Aorta (tissue), 5 donors: ENCODE measurements around the gene CDC42. TPM values are rescaled to one million over a fixed set of nuclear protein-coding genes. Genes with fewer than 3 reads are reported as not detected.

Experiments
- ATAC-seq: fragments of 200-7000 bp; cut with Tn5 transposase; one replicate; pipeline ENCODE4 v1.9.1; 2022; ENCODE audit warnings: moderate library complexity; ENCODE audit not compliant: low FRiP score
- DNase-seq, 2 donors: peaks; one replicate each; pipeline ENCODE4 v3.0.0-alpha.2; 2020
- H3K27ac ChIP-seq, 2 donors: one replicate each; pipeline ENCODE4 v1.5.1; 2013; ENCODE audit warnings: low read length in 2 of 2, mild to moderate bottlenecking in 2 of 2, moderate library complexity in 2 of 2, control low read depth in 1 of 2, inconsistent platforms in 1 of 2, low read depth in 1 of 2
- H3K27me3 ChIP-seq, 2 donors: one replicate each; pipeline ENCODE4 v1.6.1; 2013; ENCODE audit warnings: control low read depth in 1 of 2, low read length in 1 of 2, mild to moderate bottlenecking in 1 of 2, moderate library complexity in 1 of 2; ENCODE audit not compliant: insufficient read depth in 2 of 2, control insufficient read depth in 1 of 2
- H3K36me3 ChIP-seq, 2 donors: one replicate each; pipeline ENCODE4 v1.6.1; 2013; ENCODE audit warnings: control low read depth in 1 of 2, low read length in 1 of 2, mild to moderate bottlenecking in 1 of 2; ENCODE audit not compliant: insufficient read depth in 2 of 2, control insufficient read depth in 1 of 2
- H3K4me1 ChIP-seq, 2 donors: one replicate each; pipeline ENCODE4 v1.6.1; 2013; ENCODE audit warnings: low read length in 2 of 2, control low read depth in 1 of 2, mild to moderate bottlenecking in 1 of 2, moderate library complexity in 1 of 2; ENCODE audit not compliant: insufficient read depth in 2 of 2, control insufficient read depth in 1 of 2
- H3K4me3 ChIP-seq, 2 donors: one replicate each; pipeline ENCODE4 v1.5.1; 2013; ENCODE audit warnings: low read length in 2 of 2, control low read depth in 1 of 2, mild to moderate bottlenecking in 1 of 2
- H3K9me3 ChIP-seq: one replicate; pipeline ENCODE4 v1.6.1; 2013; ENCODE audit warnings: mild to moderate bottlenecking, low read length; ENCODE audit not compliant: control insufficient read depth
- WGBS, 2 donors: extraction: QIAGEN DNeasy Blood & Tissue Kit; methylation state at CpG; one replicate each; pipeline ENCODE4 v1.1.7; 2013; 5-methylcytosine and 5-hydroxymethylcytosine counted together
- intact Hi-C, 2 donors: fragments of 100-400 bp; cut with DNase I; formaldehyde crosslinking; loops; one replicate each; pipeline versions ENCODE4 v1.14.2 to v1.15.0; 2022
- polyA plus RNA-seq, 2 donors: library from polyadenylated mRNA; stranded (reverse); fragments of 200-250 nt; gene quantifications; one replicate each; pipeline ENCODE4 v1.2.3, GENCODE V29; 2013
- total RNA-seq, 2 donors: library from RNA; stranded (reverse); fragmentation: NEBNext Ultra II Directional; extraction: Animal tissue kit (Norgen Biotek cat#: 25700); gene quantifications; one replicate each; pipeline ENCODE4 v1.2.1, GENCODE V29; 2021
- donor health status: healthy with polysubstance abuse.
- donor health status: Bipolar disorder and iron deficiency.
- donor health status: DM: no; HTN: no; CAD: no.
- donor health status: DM: no; HTN: no; CAD: no.
- donor health status: DM: yes; HTN: yes; CAD: no.

CDC42 gene
- total and polyA plus RNA-seq, 4 donors, result 123 to 211 (median 190) TPM

DNA sequence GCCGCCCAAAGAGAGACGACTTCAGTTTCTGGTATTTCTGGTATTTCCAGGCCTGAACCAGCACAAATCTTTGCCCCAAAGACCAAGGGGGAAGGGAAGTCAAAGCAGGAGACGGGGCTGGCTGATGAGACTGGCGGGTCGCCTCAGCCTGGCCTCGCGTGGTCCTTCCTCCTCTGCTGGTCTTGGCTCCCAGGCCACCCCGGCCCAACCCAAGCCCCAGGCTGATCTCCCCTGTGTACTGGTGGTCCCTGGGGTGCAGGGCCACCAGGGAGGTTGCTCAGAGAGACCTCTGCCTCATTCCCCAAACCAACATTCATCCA lies 70.5 kb downstream of the CDC42 start:
- ATAC-seq (no peak), DNase-seq (no peak)

GRCh38 chr1:22123901-22124404 lies 71.4 kb downstream of the CDC42 start:
- no peak for ATAC-seq
- WGBS, 2 donors, result 87 to 88% methylated on average over 9 of the region's 9 CpGs
- no peaks in the 10 kb centered on the region for H3K9me3 ChIP-seq

More for the DNA sequence above, 70.5 kb downstream of the CDC42 start:
- Histone ChIP-seq H3K36me3 (no peaks in the 10 kb centered on the region), H3K4me1 (no peaks in the 10 kb centered on the region), H3K4me3 (no peak overlapping the region), H3K27me3 (no peaks in the 10 kb centered on the region), H3K9me3 (no peaks in the 10 kb centered on the region), H3K27ac (no peak overlapping the region)
- intact Hi-C loops, result no loop called here
- 72 to 74% methylated on average over 8 of the region's 8 CpGs for WGBS, 2 donors

GRCh38 chr1:22124592-22125229 lies 72.2 kb downstream of the CDC42 start:
- ATAC-seq (no peak), DNase-seq (no peak)
- intact Hi-C loops, result no loop called here
- Histone ChIP-seq H3K36me3 (no peaks in the 10 kb centered on the region), H3K4me1 (no peaks in the 10 kb centered on the region), H3K4me3 (no peak overlapping the region), H3K27me3 (no peaks in the 10 kb centered on the region), H3K9me3 (no peaks in the 10 kb centered on the region), H3K27ac (no peak overlapping the region)
- WGBS, 2 donors, result 91 to 95% methylated on average over 8 of the region's 8 CpGs

More at GRCh38 chr1:22123901-22124404, 71.4 kb downstream of the CDC42 start:
- intact Hi-C loops, result no loop called here
- Histone ChIP-seq H3K4me1 (no peaks in the 10 kb centered on the region), H3K36me3 (no peaks in the 10 kb centered on the region), H3K4me3 (no peak overlapping the region), H3K27me3 (no peaks in the 10 kb centered on the region), H3K27ac (no peak overlapping the region)
- DNase-seq, result no peak

DNA sequence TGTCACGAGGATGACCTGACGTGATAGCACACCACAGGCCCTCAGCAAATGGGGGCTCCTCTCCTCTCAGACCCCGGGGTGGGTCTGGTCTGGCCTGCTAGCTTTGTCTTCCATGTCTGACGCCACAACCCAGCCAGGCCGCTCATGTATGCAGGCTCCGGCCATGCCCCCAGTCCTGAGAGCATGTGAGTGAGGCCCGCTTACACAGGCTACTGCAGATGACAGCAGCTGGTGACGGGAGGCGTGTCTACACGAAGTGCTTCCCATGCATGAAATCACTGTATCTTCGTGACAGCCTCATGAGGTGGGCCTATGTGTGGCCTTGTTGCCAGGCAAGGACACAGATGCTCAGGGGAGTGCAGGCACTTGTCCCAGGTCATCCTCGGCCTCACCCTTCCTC lies 74.0 kb downstream of the CDC42 start:
- no peaks in the 10 kb centered on the region for H3K4me1 ChIP-seq
- no peak for DNase-seq
- intact Hi-C loops, result no loop called here
- H3K4me3 ChIP-seq, result no peak overlapping the region
- no peak overlapping the region for H3K27ac ChIP-seq
- H3K27me3 ChIP-seq, result no peaks in the 10 kb centered on the region
- no peak for ATAC-seq
- WGBS, 2 donors, result 89 to 93% methylated on average over 12 of the region's 12 CpGs
- H3K9me3 ChIP-seq, result no peaks in the 10 kb centered on the region
- H3K36me3 ChIP-seq, result no peaks in the 10 kb centered on the region

DNA sequence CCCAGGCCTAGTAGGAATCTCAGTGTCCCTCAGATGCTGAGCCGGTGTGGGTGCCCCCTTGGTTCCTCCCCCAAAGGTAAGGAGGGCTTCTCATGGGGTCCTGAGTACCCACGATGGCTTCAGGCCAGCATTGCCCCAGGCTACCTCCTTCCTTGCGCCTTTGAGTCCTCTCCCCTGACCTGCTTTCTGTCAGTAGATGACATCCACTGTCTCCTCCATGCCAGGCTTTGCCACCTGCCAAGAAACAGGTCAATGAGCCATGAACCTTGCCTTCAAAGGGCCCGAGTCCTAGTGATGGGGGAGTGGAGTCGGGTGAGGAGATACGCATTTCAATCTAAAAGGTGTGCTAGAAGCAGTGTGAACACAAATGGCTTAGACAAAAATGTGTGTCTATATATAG lies 74.7 kb downstream of the CDC42 start:
- ATAC-seq, result no peak
- Histone ChIP-seq H3K27me3 (no peaks in the 10 kb centered on the region), H3K36me3 (no peaks in the 10 kb centered on the region), H3K4me3 (no peak overlapping the region), H3K9me3 (no peaks in the 10 kb centered on the region), H3K4me1 (no peaks in the 10 kb centered on the region), H3K27ac (no peak overlapping the region)
- no peak for DNase-seq
- intact Hi-C loops, result no loop called here
- WGBS, 2 donors, result 92 to 94% methylated on average over 6 of the region's 6 CpGs

DNA sequence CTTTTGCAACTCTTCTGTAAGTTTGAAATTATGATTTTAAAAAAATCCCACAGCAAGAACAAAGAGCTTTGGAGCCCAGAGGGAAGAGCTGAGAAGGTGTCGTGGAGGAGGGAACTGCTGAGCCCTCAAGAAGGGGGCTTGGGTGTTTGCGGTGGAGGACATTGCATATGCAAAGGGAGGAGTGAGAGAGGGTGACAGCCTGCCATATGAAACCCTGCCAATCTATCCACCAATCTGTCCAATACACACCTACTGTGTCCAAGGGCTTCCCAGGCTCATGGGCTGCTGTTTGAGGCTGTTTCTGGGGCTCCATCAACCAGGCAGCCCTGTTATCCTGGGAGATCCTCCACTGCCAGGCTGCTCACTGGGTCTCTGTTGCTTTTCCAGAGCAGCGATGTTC lies 75.2 kb downstream of the CDC42 start:
- H3K27ac ChIP-seq, result no peak overlapping the region
- no peak overlapping the region for H3K4me3 ChIP-seq
- H3K36me3 ChIP-seq, result no peaks in the 10 kb centered on the region
- DNase-seq, result no peak
- no peaks in the 10 kb centered on the region for H3K4me1 ChIP-seq
- ATAC-seq, result no peak
- no peaks in the 10 kb centered on the region for H3K27me3 ChIP-seq
- H3K9me3 ChIP-seq, result no peaks in the 10 kb centered on the region
- intact Hi-C loops, result no loop called here
- 40 to 53% methylated on average over 3 of the region's 3 CpGs for WGBS, 2 donors

DNA sequence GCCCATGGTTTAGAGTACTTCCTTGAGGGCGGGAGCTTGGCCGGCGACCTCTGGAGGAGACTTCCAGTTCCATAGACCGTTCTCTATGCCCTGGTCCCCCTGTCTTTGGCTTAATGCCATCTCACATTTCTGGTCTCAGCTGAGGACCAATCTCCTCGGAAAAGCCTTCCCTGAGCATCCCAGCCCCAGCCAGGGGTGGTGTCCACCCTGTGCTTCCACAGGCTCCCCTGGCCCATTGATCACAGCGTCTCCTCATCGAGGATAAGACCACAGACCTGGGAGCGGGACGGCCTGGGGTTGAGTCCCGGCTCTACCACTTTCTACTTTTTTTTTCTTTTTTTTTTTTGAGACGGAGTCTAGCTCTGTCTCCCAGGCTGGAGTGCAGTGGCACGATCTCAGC lies 75.9 kb downstream of the CDC42 start:
- no peaks in the 10 kb centered on the region for H3K9me3 ChIP-seq
- H3K36me3 ChIP-seq, result no peaks in the 10 kb centered on the region
- no peaks in the 10 kb centered on the region for H3K4me1 ChIP-seq
- H3K4me3 ChIP-seq, result no peak overlapping the region
- ATAC-seq (no peak), DNase-seq (no peak)
- whole genome bisulfite sequencing, 2 donors, result 75 to 88% methylated on average over 12 of the region's 12 CpGs
- H3K27ac ChIP-seq, result no peak overlapping the region
- no peaks in the 10 kb centered on the region for H3K27me3 ChIP-seq
- intact Hi-C loops, result no loop called here

GRCh38 chr1:22129501-22130117 lies 77.1 kb downstream of the CDC42 start:
- H3K9me3 ChIP-seq, result no peaks in the 10 kb centered on the region
- H3K4me1 ChIP-seq, result no peaks in the 10 kb centered on the region
- H3K4me3 ChIP-seq, result no peak overlapping the region
- DNase-seq (no peak), ATAC-seq (no peak)
- no peaks in the 10 kb centered on the region for H3K36me3 ChIP-seq
- intact Hi-C loops, result no loop called here
- H3K27me3 ChIP-seq, result no peaks in the 10 kb centered on the region
- H3K27ac ChIP-seq, result no peak overlapping the region
- 93 to 95% methylated on average over 29 of the region's 29 CpGs for WGBS, 2 donors

DNA sequence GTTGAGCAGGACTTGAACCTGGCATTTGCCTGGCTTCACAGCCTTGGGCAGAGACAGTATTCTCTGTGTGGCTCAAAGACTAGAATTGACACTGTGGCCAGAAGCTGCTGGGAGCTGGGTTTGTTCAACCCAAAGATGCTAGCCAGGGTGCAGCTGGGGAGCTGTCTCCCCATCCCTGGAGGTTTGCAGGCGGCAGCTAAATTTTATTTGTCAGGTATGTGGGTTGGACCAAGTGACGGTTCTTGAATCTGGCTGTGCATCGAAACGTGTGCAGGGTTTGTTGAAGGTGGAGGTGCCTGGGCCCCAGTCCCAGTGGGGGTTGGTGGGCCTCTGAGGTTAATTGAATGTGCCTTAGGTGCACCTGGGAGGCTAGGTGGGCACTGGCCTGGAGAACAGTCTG lies 78.6 kb downstream of the CDC42 start:
- no peaks in the 10 kb centered on the region for H3K27me3 ChIP-seq
- H3K27ac ChIP-seq, result no peak overlapping the region
- H3K4me1 ChIP-seq, result no peaks in the 10 kb centered on the region
- no peak overlapping the region for H3K4me3 ChIP-seq
- 90 to 95% methylated on average over 4 of the region's 4 CpGs for WGBS, 2 donors
- intact Hi-C loops, result no loop called here
- H3K9me3 ChIP-seq, result no peaks in the 10 kb centered on the region
- DNase-seq (no peak), ATAC-seq (no peak)
- no peaks in the 10 kb centered on the region for H3K36me3 ChIP-seq
